PC-9 (cell line): ENCODE data around the gene LCE3D. TPM values are rescaled to one million over a fixed set of nuclear protein-coding genes. Genes with fewer than 3 reads are reported as not detected.

Experiments
- BruUV-seq: library from RNA; stranded (reverse); fragments of 400-500 nt; replicated peaks from 2 replicates; lab custom pipeline; 2021; lab: Mats Ljungman, UMichigan
- CTCF ChIA-PET: fragments of 300-600 bp; sonication (Branson Sonifier 250); formaldehyde crosslinking; loops from one replicate; lab custom pipeline; 2022; ENCODE audit warnings: antibody characterized with exemption; lab: Charles Lee
- POLR2A ChIA-PET: fragments of 300-600 bp; sonication (Branson Sonifier 250); formaldehyde crosslinking; loops from one replicate; lab custom pipeline; 2022; ENCODE audit warnings: antibody characterized with exemption; ENCODE audit not compliant: unreplicated experiment; lab: Charles Lee
- DNase-seq, 2 experiments: peaks; one replicate each; pipeline versions ENCODE4 v3.0.0 to v3.0.0-alpha.2; 2015 to 2022; ENCODE audit warnings: mixed read lengths in 1 of 2
- H2AFZ ChIP-seq: fragments of 200-600 bp; sonication (generic); 2 replicates; pipeline ENCODE4 v1.8.1; 2017; ENCODE audit warnings: antibody characterized with exemption
- H3F3A ChIP-seq: fragments of 200-600 bp; sonication (generic); 2 replicates; pipeline ENCODE4 v1.8.1; 2017; ENCODE audit warnings: antibody characterized with exemption, mild to moderate bottlenecking, low read depth; ENCODE audit not compliant: insufficient read depth
- H3K27ac ChIP-seq: fragments of 200-600 bp; sonication (generic); 2 replicates; pipeline ENCODE4 v1.6.1; 2016; ENCODE audit warnings: mixed run types
- H3K27me3 ChIP-seq: fragments of 200-600 bp; sonication (generic); 2 replicates; pipeline ENCODE4 v1.6.1; 2016; ENCODE audit warnings: low read depth, mixed run types; ENCODE audit not compliant: insufficient read depth
- H3K36me3 ChIP-seq: fragments of 200-600 bp; sonication (generic); 2 replicates; pipeline ENCODE4 v1.6.1; 2016; ENCODE audit warnings: low read depth, mixed run types
- H3K4me1 ChIP-seq: fragments of 200-600 bp; sonication (generic); replicated peaks from 2 replicates; pipeline ENCODE4 v1.6.1; 2016; ENCODE audit warnings: mixed run types; ENCODE audit not compliant: insufficient read depth
- H3K4me2 ChIP-seq: fragments of 200-600 bp; sonication (generic); 2 replicates; pipeline ENCODE4 v1.6.1; 2017; ENCODE audit warnings: mixed run types
- H3K4me3 ChIP-seq: fragments of 200-600 bp; sonication (generic); 2 replicates; pipeline ENCODE4 v1.6.1; 2016; ENCODE audit warnings: mixed run types
- H3K79me2 ChIP-seq: fragments of 200-600 bp; sonication (generic); 2 replicates; pipeline ENCODE4 v1.6.1; 2017; ENCODE audit warnings: low read depth, mixed run types
- H3K9me2 ChIP-seq: fragments of 200-600 bp; sonication (generic); 2 replicates; pipeline ENCODE4 v1.8.1; 2017; ENCODE audit warnings: mild to moderate bottlenecking; ENCODE audit not compliant: insufficient read depth
- H3K9me3 ChIP-seq: fragments of 200-600 bp; sonication (generic); 2 replicates; pipeline ENCODE4 v1.8.1; 2016; ENCODE audit warnings: low read depth; ENCODE audit not compliant: insufficient read depth
- H4K20me1 ChIP-seq: fragments of 200-600 bp; sonication (generic); 2 replicates; pipeline ENCODE4 v1.8.1; 2017; ENCODE audit not compliant: insufficient read depth
- CTCF ChIP-seq: fragments of 200-600 bp; sonication (generic); conservative IDR thresholded peaks from 2 replicates; pipeline ENCODE4 v1.6.1; 2017; ENCODE audit warnings: mixed run types, antibody characterized with exemption, mild to moderate bottlenecking, moderate library complexity
- EZH2 ChIP-seq: fragments of 200-600 bp; sonication (generic); IDR thresholded peaks from 2 replicates; pipeline ENCODE4 v1.8.0; 2017; ENCODE audit warnings: antibody characterized with exemption, low read depth
- intact Hi-C: fragments of 100-400 bp; cut with micrococcal nuclease; formaldehyde crosslinking; loops from one replicate; pipeline ENCODE4 v1.10.0; 2022; ENCODE audit not compliant: unreplicated experiment
- total RNA-seq: library from RNA; stranded (reverse); gene quantifications from 2 replicates; pipeline ENCODE4 v1.2.3, GENCODE V29; 2021

Gene LCE3D
- total RNA-seq, 1 experiment from 2014 or later = not detected

GRCh38 chr1:152546704-152547103, 33.6 kb downstream of the LCE3D start:
- Histone ChIP-seq H2AFZ (no peak overlapping the region), H3K36me3 (no peaks in the 10 kb centered on the region), H3K27ac (no peak overlapping the region), H3K27me3 (no peaks in the 10 kb centered on the region), H3K9me2 (no peaks in the 10 kb centered on the region), H3F3A (no peaks in the 10 kb centered on the region), H3K4me1 (no peaks in the 10 kb centered on the region), H3K4me3 (no peak overlapping the region), H3K79me2 (no peaks in the 10 kb centered on the region), H4K20me1 (no peaks in the 10 kb centered on the region), H3K4me2 (no peak overlapping the region), H3K9me3 (no peaks in the 10 kb centered on the region)
- TF ChIP-seq CTCF (no peak), EZH2 (no peak)
- ChIA-PET CTCF (no interaction called here), POLR2A (no interaction called here)
- intact Hi-C loops = no loop called here
- DNase-seq = no peak
- no TSS peak for BruUV-seq

GRCh38 chr1:152543820-152544219, 36.5 kb downstream of the LCE3D start:
- Histone ChIP-seq H3K36me3 (no peaks in the 10 kb centered on the region), H3F3A (no peaks in the 10 kb centered on the region), H3K27ac (no peak overlapping the region), H4K20me1 (no peaks in the 10 kb centered on the region), H3K79me2 (no peaks in the 10 kb centered on the region), H3K9me2 (no peaks in the 10 kb centered on the region), H2AFZ (no peak overlapping the region), H3K27me3 (no peaks in the 10 kb centered on the region), H3K4me1 (no peaks in the 10 kb centered on the region), H3K4me3 (no peak overlapping the region), H3K9me3 (no peaks in the 10 kb centered on the region), H3K4me2 (no peak overlapping the region)
- no peak for DNase-seq
- TF ChIP-seq EZH2 = no peak
- TF ChIP-seq CTCF = peak; percentile 50
- intact Hi-C loops = no loop called here
- ChIA-PET POLR2A (no interaction called here), CTCF (no interaction called here)
- no TSS peak for BruUV-seq

GRCh38 chr1:152539901-152540300, 40.4 kb downstream of the LCE3D start:
- H4K20me1 ChIP-seq = no peaks in the 10 kb centered on the region
- no peaks in the 10 kb centered on the region for H3K79me2 ChIP-seq
- H3K4me2 ChIP-seq = no peak overlapping the region
- H3K27ac ChIP-seq = no peak overlapping the region
- ChIA-PET CTCF (no interaction called here), POLR2A (no interaction called here)
- no peak overlapping the region for H3K4me3 ChIP-seq
- H3F3A ChIP-seq = no peaks in the 10 kb centered on the region
- DNase-seq = no peak
- H3K9me3 ChIP-seq = no peaks in the 10 kb centered on the region
- TF ChIP-seq EZH2 = no peak
- TF ChIP-seq CTCF = no peak
- no peak overlapping the region for H2AFZ ChIP-seq
- H3K27me3 ChIP-seq = peaks cover 14% of the 10 kb centered on the region; the same call in 1 of the 2 replicates
- intact Hi-C loops = no loop called here
- no peaks in the 10 kb centered on the region for H3K4me1 ChIP-seq
- no peaks in the 10 kb centered on the region for H3K36me3 ChIP-seq
- no peaks in the 10 kb centered on the region for H3K9me2 ChIP-seq
- BruUV-seq = no TSS peak
